SK-N-SH treated with all-trans-retinoic acid at 6 μM for 48 hours (cell line): ENCODE measurements around the gene TMEM87B.
"Not testable (repeated sequence)": the region's sequence is repeated elsewhere in the genome, so short reads cannot be mapped to it uniquely, and the experiment has no call there.

Source experiments
- ARNTL ChIP-seq: fragments of 450-650 bp; formaldehyde crosslinking; IDR thresholded peaks from 2 replicates; pipeline ENCODE4 v1.5.0; 2020; ENCODE audit warnings: low read depth, mild to moderate bottlenecking, moderate library complexity, borderline replicate concordance
- TOX ChIP-seq: fragments of 250-450 bp; sonication (Bioruptor Pico); IDR thresholded peaks from 2 replicates; pipeline ENCODE4 v1.8.0; 2021; ENCODE audit warnings: mild to moderate bottlenecking, moderate library complexity, borderline replicate concordance
- ZNF8 ChIP-seq: fragments of 450-650 bp; formaldehyde crosslinking; IDR thresholded peaks from 2 replicates; pipeline ENCODE4 v1.5.0; 2020; ENCODE audit warnings: mild to moderate bottlenecking, moderate library complexity
- TF ChIP-seq, protein P1 (sequence below): fragments of 250-450 bp; sonication (Bioruptor Pico); IDR thresholded peaks from 2 replicates; pipeline ENCODE4 v1.5.0; 2020; ENCODE audit warnings: mild to moderate bottlenecking, moderate library complexity
- TF ChIP-seq, protein P2 (sequence below): fragments of 250-450 bp; sonication (Bioruptor Pico); IDR thresholded peaks from 2 replicates; pipeline ENCODE4 v1.8.0; 2020; ENCODE audit warnings: mild to moderate bottlenecking, moderate library complexity, borderline replicate concordance

DNA sequence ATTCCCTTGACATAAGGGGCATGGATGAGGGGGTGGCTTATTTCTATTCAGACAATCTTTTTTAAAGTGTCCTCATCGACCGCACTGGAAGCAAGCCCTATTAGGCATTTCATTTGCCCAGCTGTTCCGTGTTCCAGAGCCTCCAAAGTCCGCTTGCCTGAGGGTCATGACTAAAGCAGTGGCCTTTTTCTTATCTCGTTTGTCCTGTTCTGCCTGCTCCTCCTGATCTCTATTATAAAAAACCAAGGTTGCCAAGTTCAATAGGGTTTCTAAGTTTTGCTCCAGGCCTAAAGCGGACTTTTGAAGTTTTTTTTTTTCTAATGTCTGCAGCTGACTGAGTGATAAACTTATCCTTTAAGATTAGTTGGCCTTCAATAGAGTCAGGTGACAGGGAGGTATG lies 13.6 kb upstream of the TMEM87B start:
- TF ChIP-seq ARNTL (CRISPR knock-in tag); TOX; ZNF8 (CRISPR knock-in tag): not testable (repeated sequence)
- TF ChIP-seq, protein P1, sequence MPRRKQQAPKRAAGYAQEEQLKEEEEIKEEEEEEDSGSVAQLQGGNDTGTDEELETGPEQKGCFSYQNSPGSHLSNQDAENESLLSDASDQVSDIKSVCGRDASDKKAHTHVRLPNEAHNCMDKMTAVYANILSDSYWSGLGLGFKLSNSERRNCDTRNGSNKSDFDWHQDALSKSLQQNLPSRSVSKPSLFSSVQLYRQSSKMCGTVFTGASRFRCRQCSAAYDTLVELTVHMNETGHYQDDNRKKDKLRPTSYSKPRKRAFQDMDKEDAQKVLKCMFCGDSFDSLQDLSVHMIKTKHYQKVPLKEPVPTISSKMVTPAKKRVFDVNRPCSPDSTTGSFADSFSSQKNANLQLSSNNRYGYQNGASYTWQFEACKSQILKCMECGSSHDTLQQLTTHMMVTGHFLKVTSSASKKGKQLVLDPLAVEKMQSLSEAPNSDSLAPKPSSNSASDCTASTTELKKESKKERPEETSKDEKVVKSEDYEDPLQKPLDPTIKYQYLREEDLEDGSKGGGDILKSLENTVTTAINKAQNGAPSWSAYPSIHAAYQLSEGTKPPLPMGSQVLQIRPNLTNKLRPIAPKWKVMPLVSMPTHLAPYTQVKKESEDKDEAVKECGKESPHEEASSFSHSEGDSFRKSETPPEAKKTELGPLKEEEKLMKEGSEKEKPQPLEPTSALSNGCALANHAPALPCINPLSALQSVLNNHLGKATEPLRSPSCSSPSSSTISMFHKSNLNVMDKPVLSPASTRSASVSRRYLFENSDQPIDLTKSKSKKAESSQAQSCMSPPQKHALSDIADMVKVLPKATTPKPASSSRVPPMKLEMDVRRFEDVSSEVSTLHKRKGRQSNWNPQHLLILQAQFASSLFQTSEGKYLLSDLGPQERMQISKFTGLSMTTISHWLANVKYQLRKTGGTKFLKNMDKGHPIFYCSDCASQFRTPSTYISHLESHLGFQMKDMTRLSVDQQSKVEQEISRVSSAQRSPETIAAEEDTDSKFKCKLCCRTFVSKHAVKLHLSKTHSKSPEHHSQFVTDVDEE (CRISPR knock-in tag): not testable (repeated sequence)
- TF ChIP-seq, protein P2, sequence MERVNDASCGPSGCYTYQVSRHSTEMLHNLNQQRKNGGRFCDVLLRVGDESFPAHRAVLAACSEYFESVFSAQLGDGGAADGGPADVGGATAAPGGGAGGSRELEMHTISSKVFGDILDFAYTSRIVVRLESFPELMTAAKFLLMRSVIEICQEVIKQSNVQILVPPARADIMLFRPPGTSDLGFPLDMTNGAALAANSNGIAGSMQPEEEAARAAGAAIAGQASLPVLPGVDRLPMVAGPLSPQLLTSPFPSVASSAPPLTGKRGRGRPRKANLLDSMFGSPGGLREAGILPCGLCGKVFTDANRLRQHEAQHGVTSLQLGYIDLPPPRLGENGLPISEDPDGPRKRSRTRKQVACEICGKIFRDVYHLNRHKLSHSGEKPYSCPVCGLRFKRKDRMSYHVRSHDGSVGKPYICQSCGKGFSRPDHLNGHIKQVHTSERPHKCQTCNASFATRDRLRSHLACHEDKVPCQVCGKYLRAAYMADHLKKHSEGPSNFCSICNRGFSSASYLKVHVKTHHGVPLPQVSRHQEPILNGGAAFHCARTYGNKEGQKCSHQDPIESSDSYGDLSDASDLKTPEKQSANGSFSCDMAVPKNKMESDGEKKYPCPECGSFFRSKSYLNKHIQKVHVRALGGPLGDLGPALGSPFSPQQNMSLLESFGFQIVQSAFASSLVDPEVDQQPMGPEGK (CRISPR knock-in tag): not testable (repeated sequence)
